Naive thymus-derived CD8-positive, alpha-beta T cell (primary cell): ENCODE measurements around the gene TPM4. TPM values are rescaled to one million over a fixed set of nuclear protein-coding genes. Genes with fewer than 3 reads are reported as not detected.
"Not testable (repeated sequence)": the region's sequence is repeated elsewhere in the genome, so short reads cannot be mapped to it uniquely, and the experiment has no call there.

ENCODE experiments used
- ATAC-seq, 2 donors: fragments of 150-1000 bp; cut with Tn5 transposase in 1 of 2; sonication (Bioruptor Pico), chemical (Tn5 transposase) in 1 of 2; 1 replicate in 1 of 2; 2 replicates in 1 of 2; pipeline ENCODE4 v1.10.0; 2021; ENCODE audit warnings: mild to moderate bottlenecking in 2 of 2, moderate library complexity in 2 of 2
- POLR2A ChIA-PET: fragments of 350-600 bp; sonication (Branson Sonifier 250); formaldehyde crosslinking; loops from one replicate; lab custom pipeline; 2021; ENCODE audit warnings: antibody characterized with exemption; lab: Charles Lee
- DNase-seq, 10 donors: peaks; one replicate each; pipeline versions ENCODE4 v3.0.0 to v3.0.0-alpha.2; 2020 to 2022
- H3K27ac Mint-ChIP-seq, 10 donors: one replicate each; pipeline ENCODE4 v1.8.0; 2020 to 2022; ENCODE audit warnings: mild to moderate bottlenecking in 10 of 10, mixed read lengths in 10 of 10, moderate library complexity in 4 of 10, inconsistent platforms in 1 of 10
- H3K27me3 Mint-ChIP-seq, 5 donors: one replicate each; pipeline ENCODE4 v1.8.0; 2021 to 2022; ENCODE audit warnings: mixed read lengths in 5 of 5
- H3K36me3 Mint-ChIP-seq, 3 donors: one replicate each; pipeline ENCODE4 v1.8.0; 2020 to 2022; ENCODE audit warnings: mixed read lengths in 3 of 3, mild to moderate bottlenecking in 2 of 3, inconsistent platforms in 1 of 3
- H3K4me1 Mint-ChIP-seq, 4 donors: one replicate each; pipeline ENCODE4 v1.8.0; 2021 to 2022; ENCODE audit warnings: mixed read lengths in 4 of 4
- H3K4me3 Mint-ChIP-seq, 10 donors: one replicate each; pipeline ENCODE4 v1.8.0; 2020 to 2022; ENCODE audit warnings: mild to moderate bottlenecking in 10 of 10, mixed read lengths in 10 of 10, moderate library complexity in 6 of 10, inconsistent platforms in 1 of 10
- H3K9me3 Mint-ChIP-seq, 9 donors: one replicate each; pipeline ENCODE4 v1.8.0; 2020 to 2022; ENCODE audit warnings: mixed read lengths in 9 of 9, mild to moderate bottlenecking in 3 of 9, inconsistent platforms in 1 of 9, moderate library complexity in 1 of 9
- polyA plus RNA-seq, 3 donors: library from polyadenylated mRNA; unstranded; fragments of 300-500 nt; fragmentation: Illumina TruSeq; gene quantifications; one replicate each; pipeline ENCODE4 v1.2.3, GENCODE V29; 2021
- total RNA-seq, 8 experiments: library from RNA in 2 of 8; stranded (reverse) in 2 of 8; gene quantifications; one replicate each; pipeline ENCODE4 v1.2.3 and lab custom pipeline; 2021 to 2026

The TPM4 gene
- total and polyA plus RNA-seq, 5 experiments from 2014 or later = 27.4 to 60.4 (median 30.8) TPM

- no peak for ATAC-seq
- POLR2A ChIA-PET = interaction anchor here (1.3 kb wide), 1 partner anchor 11 kb away, joined by 10 read pairs; no protein-coding TSS in a partner anchor
Measured at GRCh38 chr19:16106121-16106520, 29.8 kb downstream of the TPM4 start.

DNA sequence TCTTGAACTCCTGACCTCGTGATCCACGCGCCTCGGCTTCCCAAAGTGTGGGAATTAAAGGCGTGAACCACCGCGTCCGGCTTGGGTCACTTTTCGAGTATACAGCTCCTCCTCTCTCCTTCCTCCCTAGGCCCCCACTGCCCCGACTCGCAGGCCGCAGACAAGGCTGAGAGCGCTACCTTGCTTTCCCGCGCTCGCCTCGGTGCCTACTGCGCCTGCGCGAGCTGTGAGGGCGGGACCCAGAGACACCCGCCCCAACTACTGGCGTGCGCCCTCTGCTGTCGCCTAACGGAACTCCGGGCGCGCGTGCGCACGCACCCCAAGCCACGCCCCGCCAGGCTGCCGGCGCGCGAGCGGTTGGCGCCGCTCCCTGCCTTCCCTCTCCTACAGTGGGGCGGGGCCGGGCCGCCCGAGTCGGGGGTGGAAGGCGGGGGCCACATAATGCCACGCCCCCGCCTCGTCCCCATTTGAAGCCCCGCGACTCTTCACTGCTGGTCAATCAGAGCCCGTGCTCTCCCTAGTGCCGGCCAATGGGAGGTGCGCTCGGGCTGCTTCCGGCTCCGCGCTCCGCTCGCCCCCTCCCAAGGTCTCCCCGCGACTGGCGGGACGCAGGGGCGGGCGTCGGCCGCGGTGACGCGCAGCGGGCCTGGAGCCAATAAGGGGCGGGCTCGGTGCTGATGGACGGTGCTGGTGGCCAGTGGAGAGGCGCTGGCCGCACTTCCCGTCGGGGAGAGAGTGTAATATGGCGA, 35.0 kb downstream of the TPM4 start, which contains the start of gene RAB8A:
Gene RAB8A, plus strand, starts transcription at position 730 of the 749 bp plus-strand sequence. Its CDS starts 13 bp downstream, at position 743.
- DNase-seq = peak; percentile 98 to 100 (median 99)
- Mint-ChIP-seq H3K9me3 (no peaks in the 10 kb centered on the region), H3K4me1 (peaks cover 12 to 46% (median 41%) of the 10 kb centered on the region in 4 donors), H3K27me3 (no peaks in the 10 kb centered on the region), H3K36me3 (peaks cover 0 to 14% (median 0%) of the 10 kb centered on the region in 3 donors), H3K4me3 (peak within 1 kb of the TSS; percentile 94 to 99 (median 96)), H3K27ac (peak within 1 kb of the TSS; percentile 92 to 100 (median 98))
- POLR2A ChIA-PET = interaction anchor here (0.5 to 3.6 kb wide), 21 partner anchors 12 to 288 kb away, joined by 3 to 30 read pairs (median 5); partner anchors contain the start of genes HSH2D, KLF2 and TPM4
- peak; percentile 93 for ATAC-seq

More at GRCh38 chr19:16106121-16106520, 29.8 kb downstream of the TPM4 start:
- H3K27ac Mint-ChIP-seq = peak overlapping the region in 3 of 10 donors; percentile 22 to 85 (median 44)
- peaks cover 2 to 31% (median 14%) of the 10 kb centered on the region in 3 donors for H3K36me3 Mint-ChIP-seq
- DNase-seq = no peak
- no peaks in the 10 kb centered on the region for H3K27me3 Mint-ChIP-seq
- H3K4me3 Mint-ChIP-seq = no peak overlapping the region
- no peaks in the 10 kb centered on the region for H3K9me3 Mint-ChIP-seq
- H3K4me1 Mint-ChIP-seq = peaks cover under 1 to 12% (median 3%) of the 10 kb centered on the region in 4 donors

GRCh38 chr19:16111909-16112752, 35.8 kb downstream of the TPM4 start:
- no peak for ATAC-seq
- Mint-ChIP-seq H3K4me1 (peaks cover 12 to 50% (median 45%) of the 10 kb centered on the region in 4 donors), H3K36me3 (peaks cover 0 to 20% (median 0%) of the 10 kb centered on the region in 3 donors)

DNA sequence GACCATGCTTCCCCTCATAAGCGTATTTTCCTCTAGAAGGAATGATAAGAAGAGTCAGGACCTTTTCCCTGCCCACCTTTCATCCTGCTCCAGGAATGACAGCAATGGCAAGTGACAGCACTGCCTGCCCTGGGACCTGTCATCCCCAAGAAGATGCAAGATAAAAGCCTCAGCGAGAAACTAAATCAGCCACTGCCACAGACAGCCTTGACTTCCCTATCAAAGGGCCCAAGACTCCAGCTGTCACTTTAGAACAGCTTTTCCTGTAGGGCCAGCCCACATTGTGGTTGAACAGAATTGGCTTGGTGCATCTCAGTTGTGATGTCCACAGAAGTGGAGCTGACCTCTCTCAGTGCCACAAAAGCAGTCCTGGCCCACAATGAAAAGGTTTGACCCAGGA, 36.5 kb downstream of the TPM4 start:
- H3K4me1 Mint-ChIP-seq = peaks cover 18 to 57% (median 51%) of the 10 kb centered on the region in 4 donors
- ATAC-seq = no peak
- H3K27me3 Mint-ChIP-seq = no peaks in the 10 kb centered on the region

More at GRCh38 chr19:16111909-16112752, 35.8 kb downstream of the TPM4 start:
- Mint-ChIP-seq H3K4me3 (peak overlapping the region; percentile 94 to 99 (median 96)), H3K27me3 (no peaks in the 10 kb centered on the region), H3K27ac (peak overlapping the region; percentile 92 to 100 (median 98)), H3K9me3 (no peaks in the 10 kb centered on the region)
- DNase-seq = no peak
- POLR2A ChIA-PET = interaction anchor here (0.5 to 3.6 kb wide), 18 partner anchors 26 to 275 kb away, joined by 3 to 30 read pairs (median 6); partner anchors contain the start of genes FAM32A, HSH2D, KLF2 and TPM4

DNA sequence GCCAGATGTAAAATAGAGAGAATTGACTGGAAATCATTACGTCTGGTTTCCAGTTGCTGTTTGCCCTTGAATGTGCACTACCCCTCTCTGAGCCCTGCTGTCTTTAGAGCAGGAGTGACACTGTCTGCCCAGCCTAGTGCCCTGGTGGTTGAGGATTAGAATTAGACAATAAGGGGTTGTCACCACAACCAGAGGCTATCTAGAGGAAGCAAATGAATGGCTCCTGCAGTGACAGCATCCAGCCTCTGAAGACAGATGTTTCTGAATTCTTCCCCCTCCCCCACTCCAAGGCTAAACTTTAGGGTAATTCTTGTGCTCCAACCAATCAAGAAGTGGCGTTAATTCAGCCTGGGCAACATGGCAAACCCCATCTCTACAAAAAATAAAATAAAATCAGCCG, 37.4 kb downstream of the TPM4 start:
- H3K36me3 Mint-ChIP-seq = peaks cover 0 to 35% (median 0%) of the 10 kb centered on the region in 3 donors
- peak overlapping the region in 9 of 10 donors; percentile 22 to 77 (median 57) for H3K4me3 Mint-ChIP-seq
- no peaks in the 10 kb centered on the region for H3K27me3 Mint-ChIP-seq
- DNase-seq (no peak), ATAC-seq (no peak)
- peak overlapping the region; percentile 20 to 80 (median 62) for H3K27ac Mint-ChIP-seq
- peaks cover 20 to 66% (median 55%) of the 10 kb centered on the region in 4 donors for H3K4me1 Mint-ChIP-seq
- H3K9me3 Mint-ChIP-seq = no peaks in the 10 kb centered on the region
- POLR2A ChIA-PET = interaction anchor here (1.2 to 2.9 kb wide), 3 partner anchors 30 to 51 kb away, joined by 6 to 12 read pairs (median 9); partner anchors contain the start of gene HSH2D

More for the DNA sequence above, 36.5 kb downstream of the TPM4 start:
- Mint-ChIP-seq H3K9me3 (no peaks in the 10 kb centered on the region), H3K4me3 (peak overlapping the region; percentile 94 to 99 (median 96)), H3K27ac (peak overlapping the region; percentile 43 to 100 (median 98)), H3K36me3 (peaks cover 0 to 26% (median 0%) of the 10 kb centered on the region in 3 donors)
- POLR2A ChIA-PET = interaction anchor here (0.9 to 2.9 kb wide), 5 partner anchors 31 to 73 kb away, joined by 3 to 12 read pairs (median 6); partner anchors contain the start of genes FAM32A and HSH2D
- no peak for DNase-seq

GRCh38 chr19:16115301-16116039, 39.2 kb downstream of the TPM4 start:
- Mint-ChIP-seq H3K36me3 (peaks cover 0 to 53% (median 0%) of the 10 kb centered on the region in 3 donors), H3K4me1 (peaks cover 20 to 80% (median 56%) of the 10 kb centered on the region in 4 donors), H3K27ac (peak overlapping the region in 7 of 10 donors; percentile 33 to 72 (median 56)), H3K4me3 (peak overlapping the region in 4 of 10 donors; percentile 22 to 67 (median 31)), H3K9me3 (no peaks in the 10 kb centered on the region), H3K27me3 (no peaks in the 10 kb centered on the region)
- POLR2A ChIA-PET = interaction anchor here (0.7 kb wide), 1 partner anchor 69 kb away, joined by 5 read pairs; no protein-coding TSS in a partner anchor
- DNase-seq = no peak
- ATAC-seq = no peak

GRCh38 chr19:16116067-16116466, 39.8 kb downstream of the TPM4 start:
- no peaks in the 10 kb centered on the region for H3K9me3 Mint-ChIP-seq
- H3K27me3 Mint-ChIP-seq = no peaks in the 10 kb centered on the region
- peaks cover 20 to 77% (median 54%) of the 10 kb centered on the region in 4 donors for H3K4me1 Mint-ChIP-seq
- H3K4me3 Mint-ChIP-seq = peak overlapping the region in 2 of 10 donors; percentile 19 to 22
- POLR2A ChIA-PET = no interaction called here
- ATAC-seq (no peak), DNase-seq (no peak)
- H3K27ac Mint-ChIP-seq = peak overlapping the region in 7 of 10 donors; percentile 33 to 79 (median 68)
- H3K36me3 Mint-ChIP-seq = peaks cover 0 to 57% (median 0%) of the 10 kb centered on the region in 3 donors

DNA sequence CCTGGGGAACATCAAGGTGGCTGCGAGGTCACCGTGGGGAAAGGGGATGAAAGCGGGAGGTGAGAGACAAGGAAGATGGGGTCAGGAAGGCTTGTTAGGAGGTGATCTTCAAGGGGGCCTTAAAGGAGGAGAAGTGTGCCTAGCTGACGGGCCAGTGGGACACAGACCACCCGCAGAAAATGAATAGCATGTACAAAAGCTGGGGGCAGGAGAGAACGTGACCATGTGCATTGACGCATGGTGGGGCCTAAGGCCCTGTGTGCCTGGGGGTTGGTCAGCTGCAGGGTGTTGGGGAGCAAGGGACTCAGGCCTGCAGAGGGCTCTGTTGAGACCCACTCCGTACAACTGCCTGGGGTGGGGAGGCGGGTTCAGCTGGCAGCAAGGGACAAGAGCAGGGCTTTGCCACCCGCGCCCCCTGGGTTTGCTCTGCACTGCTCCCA, 41.3 kb downstream of the TPM4 start:
- peaks cover 0 to 72% (median 5%) of the 10 kb centered on the region in 3 donors for H3K36me3 Mint-ChIP-seq

DNA sequence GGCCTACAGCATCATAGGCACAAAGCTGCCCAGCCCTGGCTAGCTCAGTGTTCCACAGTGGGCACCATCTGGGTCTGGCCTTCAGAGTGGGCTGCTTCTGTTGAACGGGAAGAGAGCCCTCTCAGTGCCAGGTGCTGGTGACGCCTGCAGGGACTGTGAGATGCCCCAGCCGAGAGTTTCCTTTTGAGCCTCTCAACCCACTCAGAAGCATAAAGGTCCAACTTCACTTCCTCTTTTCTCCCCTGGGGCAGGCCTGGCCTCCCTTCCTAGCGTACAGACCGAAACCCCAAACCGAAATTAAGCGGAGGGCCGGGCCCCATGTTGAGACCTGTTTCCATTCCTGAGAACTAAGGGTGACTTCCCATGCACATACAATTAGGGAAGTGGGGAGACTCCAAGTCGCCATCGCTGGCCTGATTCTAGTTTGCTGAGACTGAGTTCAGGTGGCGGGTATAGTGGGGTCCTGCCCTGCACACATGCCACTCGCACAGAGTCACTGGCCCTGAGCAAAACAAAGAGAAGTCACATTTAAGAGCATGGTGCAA, 42.3 kb downstream of the TPM4 start:
- Mint-ChIP-seq H3K4me3 (peak overlapping the region in 2 of 10 donors; percentile 53 to 80), H3K27ac (peak overlapping the region in 6 of 10 donors; percentile 41 to 92 (median 52)), H3K27me3 (no peaks in the 10 kb centered on the region), H3K9me3 (no peaks in the 10 kb centered on the region), H3K4me1 (peaks cover 13 to 59% (median 34%) of the 10 kb centered on the region in 4 donors), H3K36me3 (peaks cover 0 to 81% (median 5%) of the 10 kb centered on the region in 3 donors)
- POLR2A ChIA-PET = interaction anchor here (0.6 to 1.3 kb wide), 2 partner anchors 8 kb away, joined by 3 to 4 read pairs; no protein-coding TSS in a partner anchor
- ATAC-seq (peak in 1 of 2 donors; percentile 72), DNase-seq (peak in 1 of 10 donors; percentile 41)

More for the DNA sequence above, 41.3 kb downstream of the TPM4 start:
- Mint-ChIP-seq H3K27ac (peak overlapping the region in 8 of 10 donors; percentile 23 to 92 (median 58)), H3K27me3 (no peaks in the 10 kb centered on the region), H3K4me3 (peak overlapping the region in 2 of 10 donors; percentile 26 to 50), H3K4me1 (peaks cover 14 to 66% (median 41%) of the 10 kb centered on the region in 4 donors), H3K9me3 (no peaks in the 10 kb centered on the region)
- no peak for ATAC-seq
- DNase-seq = no peak
- POLR2A ChIA-PET = interaction anchor here (0.6 to 1.3 kb wide), 5 partner anchors 7 to 521 kb away, joined by 3 to 4 read pairs (median 3); no protein-coding TSS in a partner anchor

GRCh38 chr19:16119075-16119857, 43.0 kb downstream of the TPM4 start:
- not testable (repeated sequence) for H3K27me3 Mint-ChIP-seq, DNase-seq, H3K9me3 Mint-ChIP-seq
- peak overlapping the region in 5 of 10 donors; percentile 72 to 92 (median 83) for H3K27ac Mint-ChIP-seq
- POLR2A ChIA-PET = interaction anchor here (0.7 kb wide), 1 partner anchor 33 kb away, joined by 3 read pairs; no protein-coding TSS in a partner anchor
- H3K4me1 Mint-ChIP-seq = peaks cover 15 to 55% (median 29%) of the 10 kb centered on the region in 4 donors
- peak overlapping the region in 3 of 10 donors; percentile 6 to 80 (median 78) for H3K4me3 Mint-ChIP-seq
- H3K36me3 Mint-ChIP-seq = peaks cover 0 to 85% (median 5%) of the 10 kb centered on the region in 3 donors
- ATAC-seq = peak in 1 of 2 donors; percentile 22
